SK-N-SH (cell line): ENCODE results near the gene ARL17B.
"Not testable (repeated sequence)": the region's sequence is repeated elsewhere in the genome, so short reads cannot be mapped to it uniquely, and the experiment has no call there.

Experiments
- CHD2 ChIP-seq: fragments of 150-350 bp; IDR thresholded peaks from 2 replicates; pipeline ENCODE4 v1.6.1; 2018; ENCODE audit warnings: low read length; ENCODE audit not compliant: partially characterized antibody
- CTCF ChIP-seq: fragments of 200-600 bp; sonication (generic); IDR thresholded peaks from 2 replicates; pipeline ENCODE4 v1.6.1; 2017; ENCODE audit warnings: antibody characterized with exemption, mild to moderate bottlenecking, moderate library complexity
- EP300 ChIP-seq, 2 experiments: IDR thresholded peaks; 2 replicates each; pipeline versions ENCODE4 v1.4.0 to v1.6.1; 2012; ENCODE audit warnings: borderline replicate concordance in 1 of 2, low read depth in 1 of 2, low read length in 1 of 2
- FOXJ3 ChIP-seq: sonication (generic); formaldehyde crosslinking; IDR thresholded peaks from 2 replicates; pipeline ENCODE4 v1.5.1; 2020; ENCODE audit warnings: mild to moderate bottlenecking, missing genetic modification reagents
- GATA2 ChIP-seq: sonication (generic); formaldehyde crosslinking; IDR thresholded peaks from 2 replicates; pipeline ENCODE4 v1.5.0; 2020; ENCODE audit warnings: mild to moderate bottlenecking, missing genetic modification reagents
- MAX ChIP-seq: IDR thresholded peaks from 2 replicates; pipeline ENCODE4 v1.4.0; 2012; ENCODE audit warnings: low read depth
- MEF2A ChIP-seq: IDR thresholded peaks from 2 replicates; pipeline ENCODE4 v1.4.0; 2012; ENCODE audit warnings: low read depth, borderline replicate concordance
- MXI1 ChIP-seq: IDR thresholded peaks from 2 replicates; pipeline ENCODE4 v1.6.1; 2012; ENCODE audit warnings: mild to moderate bottlenecking, low read depth, low read length, improper control_type of control experiment
- POLR2AphosphoS5 ChIP-seq: IDR thresholded peaks from 2 replicates; pipeline ENCODE4 v1.6.1; 2012; ENCODE audit warnings: low read depth, low read length
- REST ChIP-seq: IDR thresholded peaks from 2 replicates; pipeline ENCODE4 v1.6.1; 2012; ENCODE audit warnings: mild to moderate bottlenecking, low read depth, low read length, moderate library complexity
- SMC3 ChIP-seq: IDR thresholded peaks from 2 replicates; pipeline ENCODE4 v1.6.1; 2012; ENCODE audit warnings: low read depth, low read length, improper control_type of control experiment
- TAF1 ChIP-seq: IDR thresholded peaks from 2 replicates; pipeline ENCODE4 v1.6.1; 2012; ENCODE audit warnings: low read depth, mild to moderate bottlenecking, low read length, moderate library complexity, borderline replicate concordance
- TEAD4 ChIP-seq: IDR thresholded peaks from 2 replicates; pipeline ENCODE4 v1.4.0; 2012; ENCODE audit warnings: mild to moderate bottlenecking, borderline replicate concordance; ENCODE audit not compliant: insufficient read depth

GRCh38 chr17:46285500-46285899 is 76.1 kb downstream of the ARL17B start:
- TF ChIP-seq CTCF; MXI1; TEAD4; POLR2AphosphoS5; MAX; GATA2 (CRISPR knock-in tag); FOXJ3 (CRISPR knock-in tag); REST; TAF1; EP300 (IDR thresholded peaks at IDR 0.05; ENCODE audit: borderline replicate concordance in 1 of 2, low read depth in 1 of 2, low read length in 1 of 2); MEF2A; CHD2; SMC3: not testable (repeated sequence)
